Endothelial cell of umbilical vein (primary cell): ENCODE data around the gene ECPAS. TPM values are rescaled to one million over a fixed set of nuclear protein-coding genes. Genes with fewer than 3 reads are reported as not detected.
A peak's percentile ranks its signal among the peaks of the same experiment; 100 is the strongest.

ENCODE experiments used
- BruUV-seq: library from RNA; stranded (reverse); fragments of 400-500 nt; replicated peaks from 2 replicates; lab custom pipeline; 2021; lab: Mats Ljungman, UMichigan
- CTCF ChIA-PET: fragments of 300-600, 350-600 bp; sonication (Branson Sonifier 250); formaldehyde crosslinking; loops from one replicate; lab custom pipeline; 2021; ENCODE audit warnings: antibody characterized with exemption, inconsistent platforms; lab: Charles Lee
- POLR2A ChIA-PET: fragments of 300-600, 350-600 bp; sonication (Branson Sonifier 250); formaldehyde crosslinking; loops from one replicate; lab custom pipeline; 2021; ENCODE audit warnings: antibody characterized with exemption, inconsistent platforms; lab: Charles Lee
- DNase-seq: peaks from one replicate; pipeline ENCODE4 v3.0.0-alpha.2; 2011; ENCODE audit warnings: low read depth, low spot score
- FAIRE-seq: peaks from 2 replicates; lab custom pipeline; 2011; peaks lifted over from hg19 to GRCh38; lab: Jason Lieb, UNC
- H2AFZ ChIP-seq: 2 replicates; pipeline ENCODE4 v1.6.0; 2012; ENCODE audit warnings: low read depth, low read length, control low read depth, inconsistent platforms
- H3K27ac ChIP-seq: 2 replicates; pipeline ENCODE4 v1.5.1; 2011; ENCODE audit warnings: low read depth, mild to moderate bottlenecking, control low read depth, low read length, moderate library complexity; ENCODE audit not compliant: insufficient read depth
- H3K27me3 ChIP-seq, 2 experiments: 2 replicates each; pipeline versions ENCODE4 v1.6.0 to v1.6.1; 2011; ENCODE audit warnings: low read length in 2 of 2, mixed read lengths in 1 of 2; ENCODE audit not compliant: control insufficient read depth in 2 of 2, insufficient read depth in 2 of 2
- H3K36me3 ChIP-seq, 2 experiments: 2 replicates in 1 of 2; 3 replicates in 1 of 2; pipeline ENCODE4 v1.5.1; 2011; ENCODE audit warnings: low read length in 2 of 2, mild to moderate bottlenecking in 1 of 2, moderate library complexity in 1 of 2; ENCODE audit not compliant: control insufficient read depth in 2 of 2, insufficient read depth in 2 of 2; ENCODE audit errors: extremely low read depth in 1 of 2
- H3K4me1 ChIP-seq: 3 replicates; pipeline ENCODE4 v1.5.1; 2011; ENCODE audit warnings: mild to moderate bottlenecking, low read length; ENCODE audit not compliant: control insufficient read depth, insufficient read depth; ENCODE audit errors: extremely low read depth
- H3K4me2 ChIP-seq: 2 replicates; pipeline ENCODE4 v1.6.1; 2011; ENCODE audit warnings: low read length, control low read depth, mixed read lengths; ENCODE audit not compliant: insufficient read depth
- H3K4me3 ChIP-seq, 3 experiments: fragments of 200-600 bp in 1 of 3; sonication (generic), shearing (Covaris generic) in 1 of 3; replicated peaks in 1 of 3; 2 replicates each; pipeline ENCODE4 v1.5.1; 2011 to 2016; ENCODE audit warnings: control low read depth in 3 of 3, low read length in 3 of 3, mild to moderate bottlenecking in 2 of 3, inconsistent platforms in 1 of 3, low read depth in 1 of 3, moderate library complexity in 1 of 3; ENCODE audit not compliant: insufficient read depth in 1 of 3
- H3K79me2 ChIP-seq: 2 replicates; pipeline ENCODE4 v1.6.0; 2012; ENCODE audit warnings: low read length, inconsistent platforms; ENCODE audit not compliant: control insufficient read depth, insufficient read depth
- H3K9ac ChIP-seq: replicated peaks from 2 replicates; pipeline ENCODE3; 2011; ENCODE audit warnings: low read length, control low read depth; ENCODE audit not compliant: insufficient read depth; ENCODE audit errors: extremely low read depth
- H3K9me1 ChIP-seq: replicated peaks from 3 replicates; pipeline ENCODE4 v1.6.0; 2011; ENCODE audit warnings: mild to moderate bottlenecking, low read length; ENCODE audit not compliant: control insufficient read depth, insufficient read depth; ENCODE audit errors: extremely low read depth
- H3K9me3 ChIP-seq: replicated peaks from 2 replicates; pipeline ENCODE4 v1.5.1; 2012; ENCODE audit warnings: low read length, inconsistent platforms; ENCODE audit not compliant: control insufficient read depth, insufficient read depth
- H4K20me1 ChIP-seq: replicated peaks from 2 replicates; pipeline ENCODE3; 2011; ENCODE audit warnings: mild to moderate bottlenecking, low read length; ENCODE audit not compliant: control insufficient read depth, insufficient read depth; ENCODE audit errors: extremely low read depth
- EZH2 ChIP-seq: IDR thresholded peaks from 2 replicates; pipeline ENCODE4 v1.6.1; 2012; ENCODE audit warnings: borderline replicate concordance, low read depth, mild to moderate bottlenecking, moderate library complexity, low read length, inconsistent platforms; ENCODE audit not compliant: severe bottlenecking
- FOS ChIP-seq: IDR thresholded peaks from 2 replicates; pipeline ENCODE4 v1.6.1; 2011; ENCODE audit warnings: mild to moderate bottlenecking, low read length, moderate library complexity, borderline replicate concordance; ENCODE audit not compliant: insufficient read depth
- JUN ChIP-seq: IDR thresholded peaks from 2 replicates; pipeline ENCODE4 v1.6.1; 2011; ENCODE audit warnings: borderline replicate concordance, low read depth; ENCODE audit not compliant: insufficient read length, insufficient read depth
- MYC ChIP-seq: IDR thresholded peaks from one replicate; pipeline ENCODE4 v1.6.1; 2011; ENCODE audit warnings: mild to moderate bottlenecking, low read depth, low read length
- POLR2A ChIP-seq: IDR thresholded peaks from 2 replicates; pipeline ENCODE4 v1.6.1; 2012; ENCODE audit warnings: low read depth, mild to moderate bottlenecking, control low read depth, low read length
- dilution Hi-C: fragments of 300-500 bp; cut with MboI; formaldehyde crosslinking; loops from one replicate; pipeline ENCODE4 v1.15.0; 2019; ENCODE audit warnings: low sequenced_read_pairs; ENCODE audit not compliant: extremely low pct_ligation_motif_present
- intact Hi-C: fragments of 100-400 bp; cut with micrococcal nuclease; formaldehyde crosslinking; loops from one replicate; pipeline ENCODE4 v1.10.0; 2022
- polyA plus RNA-seq, 4 experiments: library from polyadenylated mRNA; depleted of rRNA in 3 of 4; stranded (reverse) in 3 of 4; unstranded in 1 of 4; fragments of >200 nt; gene quantifications; 2 replicates each; pipeline versions ENCODE4 v1.2.1 to v1.2.3, GENCODE V29; 2011 to 2012; ENCODE audit warnings: missing spikeins in 1 of 4
- total RNA-seq: library from RNA; stranded (reverse); gene quantifications from 2 replicates; pipeline ENCODE4 v1.2.3, GENCODE V29; 2021
- TF ChIP-seq, protein P1 (sequence below): IDR thresholded peaks from 2 replicates; pipeline ENCODE4 v1.6.1; 2011; ENCODE audit not compliant: insufficient read depth, insufficient read length
- TF ChIP-seq, protein P2 (sequence below), 2 donors: IDR thresholded peaks; 1 replicate in 1 of 2; 2 replicates in 1 of 2; pipeline ENCODE4 v1.5.1; 2011; ENCODE audit warnings: low read length in 2 of 2, mild to moderate bottlenecking in 2 of 2, moderate library complexity in 2 of 2, control low read depth in 1 of 2, inconsistent platforms in 1 of 2, low read depth in 1 of 2; ENCODE audit not compliant: insufficient read depth in 1 of 2; ENCODE audit errors: extremely low read depth in 1 of 2

ECPAS gene
- total and polyA plus RNA-seq, 2 donors (not counting 3 experiments of a cell fraction or from before 2014, with no cell fraction given): 17.9 to 89.3 TPM

DNA sequence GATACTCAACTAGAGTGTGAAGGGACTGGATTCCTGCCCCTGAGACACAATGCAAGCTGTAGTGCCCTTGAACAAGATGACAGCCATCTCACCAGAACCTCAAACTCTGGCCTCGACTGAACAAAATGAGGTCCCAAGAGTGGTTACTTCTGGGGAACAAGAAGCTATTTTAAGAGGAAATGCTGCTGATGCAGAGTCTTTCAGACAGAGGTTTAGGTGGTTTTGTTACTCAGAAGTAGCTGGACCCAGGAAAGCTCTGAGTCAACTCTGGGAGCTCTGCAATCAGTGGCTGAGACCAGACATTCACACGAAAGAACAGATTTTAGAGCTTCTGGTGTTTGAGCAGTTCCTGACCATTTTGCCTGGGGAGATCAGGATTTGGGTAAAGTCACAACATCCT is 43.2 kb upstream of the ECPAS start:
- Histone ChIP-seq H3K4me3 (no peak overlapping the region), H3K36me3 (no peaks in the 10 kb centered on the region), H2AFZ (no peak overlapping the region), H3K27ac (no peak overlapping the region), H3K9me3 (no peaks in the 10 kb centered on the region), H3K27me3 (no peaks in the 10 kb centered on the region), H3K9me1 (no peaks in the 10 kb centered on the region), H3K4me2 (no peak overlapping the region), H3K79me2 (no peaks in the 10 kb centered on the region), H3K9ac (no peak overlapping the region), H4K20me1 (no peaks in the 10 kb centered on the region), H3K4me1 (peaks cover 6% of the 10 kb centered on the region)
- DNase-seq: no peak
- intact Hi-C loops: no loop called here
- CTCF ChIA-PET: interaction anchor here (0.6 kb wide), 1 partner anchor 68 kb away, joined by 3 read pairs; no protein-coding TSS in a partner anchor
- BruUV-seq: no TSS peak
- TF ChIP-seq, protein P1, sequence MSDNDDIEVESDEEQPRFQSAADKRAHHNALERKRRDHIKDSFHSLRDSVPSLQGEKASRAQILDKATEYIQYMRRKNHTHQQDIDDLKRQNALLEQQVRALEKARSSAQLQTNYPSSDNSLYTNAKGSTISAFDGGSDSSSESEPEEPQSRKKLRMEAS: no peak
- TF ChIP-seq POLR2A (no peak), FOS (no peak), MYC (no peak)
- dilution Hi-C loops: no loop called here
- no peak for FAIRE-seq
- POLR2A ChIA-PET: no interaction called here

- H3K9me1 ChIP-seq: no peaks in the 10 kb centered on the region
- intact Hi-C loops (loop anchor here (1.0 kb wide), 1 partner anchor 43 kb away; no protein-coding TSS in a partner anchor), dilution Hi-C loops (no loop called here)
- TF ChIP-seq JUN (peak; percentile 38), FOS (peak; percentile 63), EZH2 (no peak), POLR2A (no peak)
- TF ChIP-seq, protein P1: no peak
- TF ChIP-seq, protein P2, sequence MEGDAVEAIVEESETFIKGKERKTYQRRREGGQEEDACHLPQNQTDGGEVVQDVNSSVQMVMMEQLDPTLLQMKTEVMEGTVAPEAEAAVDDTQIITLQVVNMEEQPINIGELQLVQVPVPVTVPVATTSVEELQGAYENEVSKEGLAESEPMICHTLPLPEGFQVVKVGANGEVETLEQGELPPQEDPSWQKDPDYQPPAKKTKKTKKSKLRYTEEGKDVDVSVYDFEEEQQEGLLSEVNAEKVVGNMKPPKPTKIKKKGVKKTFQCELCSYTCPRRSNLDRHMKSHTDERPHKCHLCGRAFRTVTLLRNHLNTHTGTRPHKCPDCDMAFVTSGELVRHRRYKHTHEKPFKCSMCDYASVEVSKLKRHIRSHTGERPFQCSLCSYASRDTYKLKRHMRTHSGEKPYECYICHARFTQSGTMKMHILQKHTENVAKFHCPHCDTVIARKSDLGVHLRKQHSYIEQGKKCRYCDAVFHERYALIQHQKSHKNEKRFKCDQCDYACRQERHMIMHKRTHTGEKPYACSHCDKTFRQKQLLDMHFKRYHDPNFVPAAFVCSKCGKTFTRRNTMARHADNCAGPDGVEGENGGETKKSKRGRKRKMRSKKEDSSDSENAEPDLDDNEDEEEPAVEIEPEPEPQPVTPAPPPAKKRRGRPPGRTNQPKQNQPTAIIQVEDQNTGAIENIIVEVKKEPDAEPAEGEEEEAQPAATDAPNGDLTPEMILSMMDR (IDR thresholded peaks at IDR 0.05; ENCODE audit: extremely low read depth in 1 of 2, insufficient read depth in 1 of 2, low read depth in 1 of 2, low read length in 2 of 2): no peak
- peak within 1 kb of the TSS; percentile 58 for H3K9ac ChIP-seq
- H3K36me3 ChIP-seq: no peaks in the 10 kb centered on the region
- H3K27ac ChIP-seq: no peak within 1 kb of the TSS
- H2AFZ ChIP-seq: peak within 1 kb of the TSS; percentile 72
- H3K27me3 ChIP-seq: peaks cover 0 to 2% of the 10 kb centered on the region in 2 experiments
- no peaks in the 10 kb centered on the region for H3K79me2 ChIP-seq
- peaks cover 6% of the 10 kb centered on the region for H3K4me1 ChIP-seq
- no peaks in the 10 kb centered on the region for H3K9me3 ChIP-seq
- peak within 1 kb of the TSS; percentile 54 for H3K4me2 ChIP-seq
- DNase-seq: peak; percentile 84
- peak within 1 kb of the TSS; percentile 7 to 88 (median 54) for H3K4me3 ChIP-seq
- peak; percentile 94 for FAIRE-seq
- TSS peak; percentile 48 for BruUV-seq
- CTCF ChIA-PET: interaction anchor here (0.7 to 1.0 kb wide), 4 partner anchors 8 to 96 kb away, joined by 3 read pairs; partner anchors contain the start of gene ECPAS
- no peaks in the 10 kb centered on the region for H4K20me1 ChIP-seq
- POLR2A ChIA-PET: no interaction called here
Observed at GRCh38 chr9:111525056-111525977, 41.1 kb upstream of the ECPAS start, which contains the start of gene ZNF483. Gene ZNF483, plus strand, starts transcription at chr9:111525179. Its CDS starts 2,217 bp downstream, at chr9:111527396.
